ENCODE measurements around the gene SCYGR5.

GRCh38 chr2:227661827-227662226, 4.8 kb upstream of the SCYGR5 start:
- TF ChIP-seq POLR2AphosphoS5 (IDR thresholded peaks at IDR 0.05) (no peak), CTCF (IDR thresholded peaks at IDR 0.05) (no peak)
